IPS DF 4.7 (cell line): ENCODE data around the gene ZDHHC20.
"Not testable (repeated sequence)": the region's sequence is repeated elsewhere in the genome, so short reads cannot be mapped to it uniquely, and the experiment has no call there.

Experiments
- DNase-seq: peaks from one replicate; pipeline ENCODE4 v3.0.0-alpha.2; 2013; ENCODE audit warnings: low spot score; ENCODE audit errors: extremely low read depth

The ZDHHC20 gene

DNA sequence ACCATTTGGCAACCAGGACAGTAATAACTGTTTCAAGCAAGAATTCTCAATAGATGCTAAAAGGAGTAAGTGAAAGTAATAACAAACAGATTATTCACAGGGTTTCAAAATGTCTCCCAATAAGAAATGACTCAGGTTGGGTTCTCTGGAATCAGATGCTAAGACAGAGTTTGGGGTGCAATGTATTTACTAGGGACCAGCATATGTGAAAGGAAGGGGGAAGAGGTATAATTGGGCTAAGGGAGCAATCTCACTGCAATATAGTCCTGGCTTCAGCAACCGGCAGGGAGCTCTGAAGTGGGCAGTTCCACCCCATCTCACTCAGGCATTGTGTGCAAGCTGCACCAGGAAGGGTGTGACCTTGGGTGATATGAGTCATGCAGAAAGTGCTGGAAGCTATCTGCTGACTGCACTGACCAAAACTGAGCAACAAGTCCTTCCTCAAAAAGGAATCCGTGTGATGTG is 23.4 kb downstream of the ZDHHC20 start:
- DNase-seq: no peak

DNA sequence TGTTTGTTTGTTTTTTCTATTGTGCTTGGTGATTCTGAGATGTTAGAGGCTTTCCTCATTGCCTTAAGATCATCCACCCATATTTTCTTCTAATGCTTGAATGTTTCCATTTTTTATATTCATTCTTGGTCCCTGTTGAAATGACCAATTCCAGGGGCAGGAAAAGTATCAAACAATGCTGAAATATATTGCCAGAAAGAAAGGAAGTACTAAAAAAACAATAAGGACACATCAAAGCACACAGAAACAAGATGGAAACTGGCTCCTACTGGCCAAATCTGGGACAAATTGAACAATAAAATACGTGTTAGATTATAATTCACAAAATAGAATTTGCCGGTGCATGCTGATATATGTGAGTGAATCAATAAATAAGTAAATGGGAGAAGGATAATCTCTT is 23.9 kb downstream of the ZDHHC20 start:
- no peak for DNase-seq

DNA sequence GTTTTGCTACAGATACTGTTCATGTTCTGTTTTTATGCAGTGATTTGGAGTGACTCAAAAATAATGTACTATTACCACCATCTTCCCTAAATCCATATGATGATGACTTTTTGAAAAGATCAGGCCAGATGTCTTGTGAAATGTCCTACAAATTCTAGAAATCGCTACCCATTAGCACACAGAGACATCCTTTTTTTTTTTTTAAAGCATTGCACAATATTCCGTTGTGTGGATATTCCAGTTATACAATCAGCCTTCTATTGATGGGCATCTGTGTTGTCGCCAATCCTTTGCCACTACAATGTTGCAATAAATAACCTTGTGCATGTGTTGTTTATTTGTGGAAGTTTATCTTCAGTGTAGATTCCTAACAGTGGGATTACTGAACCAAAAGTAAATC is 24.5 kb downstream of the ZDHHC20 start:
- no peak for DNase-seq

DNA sequence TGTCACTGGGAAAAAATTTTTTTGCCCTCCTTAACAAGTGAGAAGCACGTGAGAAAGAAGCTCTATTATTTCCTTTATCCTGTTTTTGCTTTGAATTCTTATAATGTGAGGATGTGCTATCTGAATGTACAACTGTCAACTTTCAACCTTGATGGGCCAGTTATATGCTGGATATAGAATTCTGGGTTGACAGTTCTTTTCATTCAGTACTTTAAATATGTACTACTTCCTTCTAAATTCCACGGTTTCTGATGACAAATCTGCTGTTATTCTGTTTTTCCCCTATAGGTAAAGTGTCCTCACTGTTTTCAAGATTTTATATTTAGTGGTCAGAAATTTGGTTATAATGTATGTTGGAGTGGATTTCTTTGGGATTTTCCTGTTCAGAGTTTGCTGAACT is 29.9 kb downstream of the ZDHHC20 start:
- no peak for DNase-seq

DNA sequence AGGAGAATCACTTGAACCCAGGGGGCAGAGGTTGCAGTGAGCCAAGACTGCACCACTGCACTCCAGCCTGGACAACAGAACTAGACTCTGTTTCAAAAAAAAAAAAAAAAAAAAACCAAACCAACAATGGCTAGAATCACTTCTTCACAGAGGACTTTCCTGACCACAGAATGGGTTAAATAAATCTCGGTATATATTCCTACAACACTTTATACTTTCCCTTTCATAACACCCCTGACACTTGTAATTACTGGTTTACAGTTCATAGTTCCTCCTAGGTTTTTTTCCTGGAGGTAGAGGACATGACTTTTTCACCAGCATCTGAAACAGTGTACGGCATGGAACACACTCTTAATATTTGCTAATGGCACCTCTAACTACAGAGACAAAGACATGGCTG is 31.4 kb downstream of the ZDHHC20 start:
- no peak for DNase-seq

DNA sequence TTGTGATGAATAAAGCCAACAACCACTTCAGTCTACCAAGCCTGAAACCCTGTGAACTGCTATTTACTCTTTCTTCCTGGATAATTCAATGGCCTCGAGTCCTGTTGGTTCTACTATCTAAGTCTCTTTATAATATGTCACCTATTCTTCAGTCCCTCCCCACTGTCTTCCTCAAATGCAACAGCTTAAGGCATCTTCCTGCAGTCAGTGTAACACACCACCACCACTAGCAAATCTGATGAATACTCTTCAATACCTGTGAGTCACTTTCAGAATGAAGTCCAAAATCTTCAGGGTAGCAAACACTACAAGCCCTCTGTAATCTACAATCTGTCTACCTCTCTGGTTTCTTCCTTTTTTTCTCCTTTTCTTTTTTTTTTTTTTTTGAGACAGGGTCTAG is 32.9 kb downstream of the ZDHHC20 start:
- no peak for DNase-seq

DNA sequence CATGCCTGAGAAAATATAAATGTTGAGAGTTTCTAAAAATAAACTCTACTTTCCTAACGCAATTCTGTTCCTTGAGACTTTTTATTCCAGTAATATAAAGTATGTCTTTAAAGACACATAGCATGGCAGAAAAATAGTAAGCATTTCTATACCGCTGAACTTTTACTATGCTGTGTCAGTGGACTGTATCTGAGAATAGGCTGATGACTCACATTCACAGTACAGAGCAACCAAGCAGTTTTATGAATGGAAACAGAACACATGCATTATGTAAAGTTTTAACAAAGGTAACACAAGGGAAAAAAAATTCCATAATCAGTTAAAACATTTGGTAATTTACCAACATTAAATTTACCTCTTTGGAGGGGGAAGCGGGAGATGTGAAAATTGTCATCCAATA is 38.4 kb downstream of the ZDHHC20 start:
- no peak for DNase-seq

DNA sequence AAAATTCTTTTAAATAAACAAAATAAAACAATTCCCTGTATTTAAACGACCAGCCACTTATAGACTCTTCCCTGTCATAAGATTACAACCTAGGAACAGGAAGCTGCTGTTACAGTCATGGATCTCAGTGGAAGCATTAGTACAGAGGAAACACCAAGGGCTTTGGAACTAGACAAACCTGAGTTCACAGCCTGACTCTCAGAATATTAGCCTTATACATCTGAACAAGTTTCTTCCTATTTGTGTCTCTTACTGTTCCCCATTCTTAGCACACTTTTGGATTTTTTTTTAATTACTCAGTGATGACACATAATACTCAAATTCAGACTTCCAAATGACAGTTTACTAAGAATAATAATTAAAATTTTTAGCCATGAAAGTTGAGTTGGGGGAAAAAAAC is 46.1 kb downstream of the ZDHHC20 start:
- DNase-seq: no peak

DNA sequence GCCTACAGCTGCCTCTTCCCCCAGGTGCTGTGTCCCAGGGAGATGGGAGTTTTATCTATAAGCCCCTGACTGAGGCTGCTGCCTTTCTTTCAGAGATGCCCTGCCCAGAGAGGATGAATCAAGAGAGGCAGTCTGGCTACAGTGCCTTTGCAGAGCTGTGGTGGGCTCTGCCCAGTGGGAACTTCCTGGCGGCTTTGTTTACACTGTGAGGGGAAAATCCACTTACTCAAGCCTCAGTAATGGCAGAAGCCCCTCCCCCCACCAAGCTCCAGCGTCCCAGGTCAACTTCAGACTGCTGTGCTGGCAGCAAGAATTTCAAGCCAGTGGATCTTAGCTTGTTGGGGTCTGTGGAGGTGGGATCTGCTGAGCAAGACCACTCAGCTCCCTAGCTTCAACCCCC is 48.6 kb downstream of the ZDHHC20 start:
- not testable (repeated sequence) for DNase-seq

DNA sequence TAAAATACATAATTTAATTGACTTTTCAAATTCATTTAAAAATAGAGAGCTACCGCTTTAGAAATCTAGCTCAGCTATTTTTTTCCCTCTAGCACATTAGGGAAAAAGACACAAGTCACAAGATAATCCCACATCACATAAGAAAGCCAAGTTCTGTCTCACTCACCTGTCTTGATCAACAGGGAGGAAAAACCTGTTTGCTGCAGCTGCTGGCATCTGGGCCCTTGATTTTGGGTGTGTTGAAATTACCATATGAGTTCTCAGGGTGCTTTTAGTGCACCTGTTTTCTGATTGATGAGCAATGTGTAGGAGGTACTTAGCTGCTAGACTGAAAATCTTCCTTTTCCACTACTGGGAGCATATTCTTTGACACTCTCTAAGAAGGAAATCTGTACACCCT is 53.8 kb downstream of the ZDHHC20 start:
- DNase-seq: no peak

DNA sequence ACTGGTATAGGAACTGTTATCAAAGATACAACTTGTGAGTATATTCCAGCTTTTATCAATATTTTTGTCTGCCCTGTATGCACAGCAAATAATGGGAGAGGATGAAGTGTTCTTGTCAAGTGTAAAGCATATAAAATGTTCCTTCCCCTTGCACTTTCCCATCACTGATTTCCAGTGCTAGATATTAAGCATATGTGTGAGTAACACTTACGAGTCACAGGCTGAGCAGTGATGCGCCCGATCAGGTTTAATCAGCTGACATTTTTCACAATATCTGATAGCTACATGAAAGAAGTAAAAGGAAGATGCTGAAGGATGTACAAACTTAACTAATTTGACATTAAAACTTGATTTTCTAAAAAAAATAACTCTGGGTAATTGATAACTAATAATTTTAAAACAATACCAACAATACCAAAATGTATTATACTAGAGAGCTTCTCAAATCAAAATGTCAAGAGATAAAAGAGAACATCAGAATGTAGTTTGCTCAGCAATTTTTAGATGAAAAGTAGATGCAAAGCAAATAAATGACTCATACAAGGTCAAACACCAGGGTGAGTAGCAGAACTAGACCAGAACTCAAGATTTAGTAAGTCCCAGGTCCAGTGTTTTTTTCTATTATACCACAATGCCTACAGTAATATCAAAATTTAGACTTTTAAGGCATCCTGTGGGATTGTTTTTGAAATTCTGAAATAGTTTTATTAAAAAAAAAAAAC is 56.4 kb downstream of the ZDHHC20 start:
- no peak for DNase-seq

DNA sequence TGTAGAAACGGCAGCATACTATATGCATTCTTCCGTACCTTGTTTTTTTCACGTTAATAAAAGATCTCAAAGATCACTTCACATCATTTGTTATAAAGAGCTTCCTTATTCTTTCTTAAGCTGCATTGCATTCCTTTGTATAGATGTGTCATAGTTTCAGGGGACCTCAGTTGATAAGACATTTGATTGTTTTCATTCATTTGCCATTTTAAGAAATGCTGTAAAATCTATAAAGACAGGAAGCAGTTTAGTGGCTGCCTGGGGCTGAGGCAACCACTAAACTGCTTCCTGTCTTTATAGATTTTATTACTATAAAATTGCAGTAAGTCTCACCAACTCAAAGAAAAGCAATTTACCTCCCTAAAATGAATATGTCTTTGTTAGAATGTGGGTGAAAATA is 59.4 kb downstream of the ZDHHC20 start:
- no peak for DNase-seq

DNA sequence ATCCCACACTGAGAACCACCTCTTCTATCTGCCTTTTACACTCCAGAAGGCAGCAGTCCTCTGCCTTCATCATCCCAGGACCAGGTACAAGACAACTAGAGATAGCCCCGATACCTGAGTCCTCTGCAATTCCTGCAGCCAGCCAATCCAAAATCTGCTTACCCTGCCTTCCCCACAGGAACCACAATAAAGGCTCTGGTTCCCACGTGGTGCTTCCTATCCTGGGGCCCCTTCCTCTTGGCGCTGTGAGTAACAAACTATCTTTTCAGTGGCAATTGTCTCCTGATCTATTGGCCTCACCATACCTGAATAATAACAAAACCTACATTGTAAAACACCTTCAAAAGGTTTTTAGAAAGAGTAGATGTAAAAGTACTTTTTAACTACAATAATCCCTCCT is 63.1 kb downstream of the ZDHHC20 start:
- DNase-seq: no peak

DNA sequence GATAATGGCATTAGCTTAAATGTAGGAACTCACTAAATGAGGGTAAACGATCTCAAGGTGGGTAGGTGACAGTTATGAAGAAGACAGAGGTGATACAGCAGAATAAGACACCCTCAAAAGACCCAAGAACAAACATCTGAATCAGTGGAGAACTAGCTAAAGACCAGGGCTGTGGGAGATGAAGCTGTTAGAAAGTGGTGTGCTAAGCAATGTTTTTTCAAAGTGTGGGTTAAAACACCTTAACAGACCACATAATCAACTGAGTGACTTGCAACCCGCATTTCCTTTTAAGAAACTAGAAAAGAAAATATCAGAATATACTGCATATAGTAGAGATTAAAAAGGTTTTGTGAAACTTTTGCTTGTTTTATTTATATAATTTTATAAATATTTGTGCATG is 70.0 kb downstream of the ZDHHC20 start:
- no peak for DNase-seq

DNA sequence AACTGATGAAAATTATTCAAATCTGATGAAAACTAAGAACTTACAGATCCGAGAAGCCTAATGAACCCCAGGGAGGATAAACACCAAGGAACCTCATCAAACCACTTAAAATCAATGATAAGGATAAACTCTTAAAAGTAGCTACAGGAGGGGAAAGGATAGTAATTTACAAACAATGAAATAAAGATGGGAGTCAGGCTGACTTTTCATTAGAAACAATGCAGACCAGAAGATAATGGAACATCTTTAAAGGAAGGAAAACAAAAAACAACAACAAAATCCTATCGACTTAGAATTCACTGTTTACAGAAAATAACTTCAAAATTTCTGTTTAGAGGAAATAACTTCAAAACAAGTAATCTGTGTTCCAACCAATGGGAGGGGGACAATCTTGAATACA is 73.4 kb downstream of the ZDHHC20 start:
- no peak for DNase-seq

DNA sequence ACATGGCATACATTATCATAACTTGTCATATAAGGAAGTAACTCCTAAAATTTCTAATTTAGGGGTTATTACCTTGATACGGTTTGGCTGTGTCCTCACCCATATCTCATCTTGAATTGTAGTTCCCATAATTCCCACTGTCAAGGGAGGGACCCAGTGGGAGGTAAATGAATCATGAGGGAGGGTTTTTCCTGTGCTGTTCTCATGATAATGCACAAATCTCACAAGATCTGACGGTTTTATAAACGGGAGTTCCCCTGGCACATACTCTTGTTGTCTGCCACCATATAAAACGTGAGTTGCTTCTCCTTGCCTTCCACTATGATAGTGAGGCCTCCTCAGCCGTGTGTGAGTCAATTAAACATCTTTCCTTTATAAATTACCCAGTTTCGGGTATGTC is 76.0 kb downstream of the ZDHHC20 start:
- no peak for DNase-seq

DNA sequence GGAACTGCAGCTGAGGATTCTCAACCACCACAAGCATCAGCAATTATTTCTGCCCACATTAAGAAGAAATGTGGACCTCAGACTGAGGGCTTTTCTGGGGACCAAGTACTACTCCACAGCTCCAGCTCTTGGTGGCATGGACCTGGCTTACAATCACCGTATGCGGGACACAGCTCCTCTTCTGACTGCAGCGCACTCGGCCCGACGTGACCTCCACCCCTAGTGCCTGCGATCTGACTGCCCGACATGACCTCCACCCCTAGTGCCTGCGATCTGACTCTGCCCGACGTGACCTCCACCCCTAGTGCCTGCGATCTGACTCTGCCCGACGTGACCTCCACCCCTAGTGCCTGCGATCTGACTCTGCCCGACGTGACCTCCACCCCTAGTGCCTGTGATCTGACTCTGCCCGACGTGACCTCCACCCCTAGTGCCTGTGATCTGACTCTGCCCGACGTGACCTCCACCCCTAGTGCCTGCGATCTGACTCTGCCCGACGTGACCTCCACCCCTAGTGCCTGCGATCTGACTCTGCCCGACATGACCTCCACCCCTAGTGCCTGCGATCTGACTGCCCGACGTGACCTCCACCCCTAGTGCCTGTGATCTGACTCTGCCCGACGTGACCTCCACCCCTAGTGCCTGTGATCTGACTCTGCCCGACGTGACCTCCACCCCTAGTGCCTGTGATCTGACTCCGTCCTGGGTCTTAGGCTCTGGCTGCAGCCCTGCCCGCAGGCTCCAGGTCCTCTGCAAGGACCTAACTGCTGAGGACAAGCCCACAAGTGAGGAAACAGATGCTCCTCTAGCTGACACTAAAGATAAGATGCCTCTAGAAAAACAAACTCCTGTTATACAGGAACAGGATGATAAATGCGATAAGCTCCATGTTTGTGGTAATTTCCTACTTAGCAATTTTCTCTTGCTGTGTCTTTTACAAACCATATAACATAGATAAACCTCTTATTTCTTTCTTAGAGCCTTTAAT is 81.8 kb downstream of the ZDHHC20 start:
- not testable (repeated sequence) for DNase-seq

DNA sequence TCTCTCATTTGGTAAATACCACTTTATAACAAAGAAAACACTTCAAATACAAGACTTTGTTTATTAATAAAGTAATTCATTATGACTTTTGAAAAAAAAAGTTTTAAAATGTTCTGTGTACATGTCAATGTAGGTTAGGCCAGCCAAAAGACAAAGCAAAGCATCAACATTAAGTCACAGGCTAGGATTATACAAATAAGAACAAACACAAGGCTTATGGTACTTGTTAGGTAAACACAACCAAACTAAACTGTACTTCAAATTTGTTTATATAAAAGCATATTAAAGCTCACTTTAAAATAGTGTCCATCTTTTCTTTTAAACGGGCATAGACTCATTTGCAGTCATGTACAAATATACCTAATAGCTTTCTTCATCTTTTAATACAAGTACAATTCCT is 86.6 kb downstream of the ZDHHC20 start:
- no peak for DNase-seq

DNA sequence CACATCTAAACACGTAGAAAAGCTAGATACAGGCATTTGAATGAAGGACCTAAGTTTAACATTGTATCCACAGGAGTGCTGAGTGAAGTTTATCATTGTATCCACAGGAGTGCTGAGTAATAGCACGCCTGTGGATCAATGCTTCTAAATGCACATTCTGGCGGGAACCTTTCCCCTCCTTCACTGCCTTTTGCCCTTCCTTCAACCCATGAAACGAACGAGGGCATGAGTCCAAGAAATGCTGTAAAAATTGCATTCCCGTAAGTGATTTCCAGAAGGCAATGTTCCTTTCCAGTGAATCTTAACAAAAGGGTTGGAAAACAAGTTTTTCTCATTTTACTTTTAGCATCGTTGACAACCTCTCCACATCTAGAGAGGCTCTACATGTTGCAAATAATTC is 88.1 kb downstream of the ZDHHC20 start:
- no peak for DNase-seq

DNA sequence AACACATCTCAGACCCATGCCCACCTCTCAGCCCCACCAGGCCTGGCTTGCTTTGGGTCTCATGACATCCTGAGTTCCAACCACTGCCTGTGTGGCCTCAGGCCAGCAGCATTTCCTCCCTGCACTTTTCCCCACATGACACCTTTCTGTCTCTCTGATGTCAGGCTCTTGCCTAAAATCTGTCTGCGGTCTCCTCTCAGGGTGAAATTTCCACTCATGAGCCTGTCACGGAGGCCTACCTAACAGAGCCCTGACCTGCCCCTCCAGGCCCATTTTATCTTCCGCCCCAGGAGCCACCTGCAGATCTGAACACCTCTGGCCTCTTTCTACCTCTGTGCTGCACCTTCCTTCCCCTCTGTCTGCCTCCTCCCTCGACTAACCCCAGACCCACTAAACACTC is 93.5 kb downstream of the ZDHHC20 start:
- DNase-seq: no peak

DNA sequence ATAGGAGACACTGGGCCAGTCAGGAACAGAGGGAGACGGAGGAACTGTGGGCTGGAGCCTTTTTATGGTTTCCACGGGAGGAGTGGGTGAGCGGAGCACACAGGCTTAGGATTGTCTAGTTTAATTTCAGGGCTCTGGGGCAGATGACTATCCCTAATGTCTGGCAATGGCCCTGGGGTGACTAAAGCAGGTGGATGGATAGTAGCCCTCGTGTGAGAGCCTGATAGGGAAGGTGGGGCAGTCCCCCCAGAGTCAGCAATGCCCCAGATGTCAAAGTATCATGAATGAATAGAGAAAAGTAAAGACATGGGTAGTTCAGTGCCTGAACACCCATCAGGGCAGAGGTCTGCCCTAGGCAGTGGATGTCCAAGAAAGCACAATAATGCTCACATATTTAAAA is 94.2 kb downstream of the ZDHHC20 start:
- DNase-seq: no peak

DNA sequence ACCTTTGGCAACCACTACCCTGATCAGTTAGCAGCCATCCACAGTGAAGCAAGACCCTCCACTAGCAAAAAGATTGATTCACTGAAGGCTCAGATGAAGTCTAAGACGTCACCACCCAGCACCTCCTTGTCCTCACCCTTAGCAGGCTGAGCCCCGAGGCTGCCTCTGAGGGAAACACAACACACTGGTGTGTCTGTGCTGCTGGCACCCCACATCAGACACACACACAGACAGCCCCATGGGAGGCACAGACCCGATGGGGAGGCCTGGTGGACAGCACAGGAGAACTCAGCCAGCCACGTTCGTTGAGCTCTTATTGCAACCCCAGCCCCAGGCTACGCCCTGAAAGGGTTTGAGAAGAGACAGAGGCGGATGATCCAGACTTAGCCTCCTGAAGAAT is 94.7 kb downstream of the ZDHHC20 start:
- no peak for DNase-seq

DNA sequence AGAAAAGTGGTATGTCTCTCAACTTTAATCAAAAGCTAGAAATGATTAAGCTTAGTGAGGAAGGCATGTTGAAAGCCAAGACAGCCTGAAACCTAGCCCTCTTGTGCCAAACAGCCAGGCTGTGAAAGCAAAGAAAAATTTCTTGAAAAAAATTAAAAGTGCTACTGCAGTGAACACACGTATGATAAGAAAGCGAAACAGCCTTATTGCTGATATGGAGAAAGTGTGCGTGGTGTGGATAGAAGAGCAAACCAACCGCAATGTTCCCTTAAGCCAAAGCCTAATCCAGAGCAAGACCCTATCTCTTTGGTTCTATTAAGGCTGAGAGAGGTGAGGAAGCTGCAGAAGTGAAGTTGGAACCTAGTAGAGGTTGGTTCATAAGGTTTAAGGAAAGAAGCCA is 96.4 kb downstream of the ZDHHC20 start:
- DNase-seq: no peak
